GM12873 (cell line): Measurements from ENCODE around the gene SCUBE1.

Source experiments
- TF ChIP-seq, protein P1 (sequence below): IDR thresholded peaks from 2 replicates; pipeline ENCODE4 v1.5.1; 2012; ENCODE audit warnings: low read depth, mild to moderate bottlenecking, moderate library complexity, low read length, control low read depth; ENCODE audit not compliant: insufficient read depth; ENCODE audit errors: missing control alignments

The SCUBE1 gene

GRCh38 chr22:43308060-43308830 is 34.9 kb downstream of the SCUBE1 start:
- TF ChIP-seq, protein P1, sequence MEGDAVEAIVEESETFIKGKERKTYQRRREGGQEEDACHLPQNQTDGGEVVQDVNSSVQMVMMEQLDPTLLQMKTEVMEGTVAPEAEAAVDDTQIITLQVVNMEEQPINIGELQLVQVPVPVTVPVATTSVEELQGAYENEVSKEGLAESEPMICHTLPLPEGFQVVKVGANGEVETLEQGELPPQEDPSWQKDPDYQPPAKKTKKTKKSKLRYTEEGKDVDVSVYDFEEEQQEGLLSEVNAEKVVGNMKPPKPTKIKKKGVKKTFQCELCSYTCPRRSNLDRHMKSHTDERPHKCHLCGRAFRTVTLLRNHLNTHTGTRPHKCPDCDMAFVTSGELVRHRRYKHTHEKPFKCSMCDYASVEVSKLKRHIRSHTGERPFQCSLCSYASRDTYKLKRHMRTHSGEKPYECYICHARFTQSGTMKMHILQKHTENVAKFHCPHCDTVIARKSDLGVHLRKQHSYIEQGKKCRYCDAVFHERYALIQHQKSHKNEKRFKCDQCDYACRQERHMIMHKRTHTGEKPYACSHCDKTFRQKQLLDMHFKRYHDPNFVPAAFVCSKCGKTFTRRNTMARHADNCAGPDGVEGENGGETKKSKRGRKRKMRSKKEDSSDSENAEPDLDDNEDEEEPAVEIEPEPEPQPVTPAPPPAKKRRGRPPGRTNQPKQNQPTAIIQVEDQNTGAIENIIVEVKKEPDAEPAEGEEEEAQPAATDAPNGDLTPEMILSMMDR = no peak

DNA sequence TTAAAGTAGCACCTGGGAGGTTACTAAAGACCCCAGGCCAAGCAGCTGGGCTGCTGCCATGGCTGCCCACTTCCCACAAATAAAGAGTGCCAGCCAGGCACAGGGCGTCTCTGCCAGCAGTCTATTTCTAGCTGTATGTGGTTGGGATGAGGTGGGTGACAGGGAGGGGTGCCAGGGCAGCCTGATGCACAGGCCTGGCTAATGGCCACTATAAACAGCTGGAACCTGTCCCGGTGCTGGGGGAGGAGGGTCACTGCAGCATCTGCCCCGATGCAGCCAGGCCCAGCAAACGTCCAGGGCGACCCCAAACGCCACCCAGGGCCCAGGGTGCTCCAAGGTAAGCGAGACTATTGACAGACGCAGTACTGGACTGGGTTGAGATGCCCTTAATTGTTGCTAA is 37.4 kb downstream of the SCUBE1 start:
- TF ChIP-seq, protein P1 = no peak

- TF ChIP-seq, protein P1 = no peak
Measured at GRCh38 chr22:43304831-43305590, 38.2 kb downstream of the SCUBE1 start.

GRCh38 chr22:43303751-43304150 is 39.4 kb downstream of the SCUBE1 start:
- TF ChIP-seq, protein P1 = no peak

DNA sequence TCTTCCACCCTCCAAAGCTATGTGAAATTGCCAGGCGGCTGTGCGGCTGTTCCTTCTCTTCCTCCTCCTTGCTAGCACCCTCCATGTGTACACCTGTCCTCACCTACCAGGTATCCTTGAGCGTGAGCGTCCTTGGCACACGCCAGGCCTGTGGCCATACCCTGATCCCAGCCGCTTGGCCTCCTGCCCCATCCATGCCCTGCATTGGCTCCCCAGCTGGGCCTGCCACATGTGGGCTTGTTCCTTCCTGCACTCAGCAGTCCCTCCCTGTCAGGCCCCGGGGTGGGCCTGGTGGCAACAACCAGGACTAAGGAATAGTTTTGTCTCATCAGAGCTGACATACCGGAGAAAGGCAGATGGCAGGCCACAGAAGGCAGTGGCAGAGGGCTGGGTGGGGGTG is 40.0 kb downstream of the SCUBE1 start:
- TF ChIP-seq, protein P1 = no peak

- TF ChIP-seq, protein P1 = no peak
Measured at GRCh38 chr22:43302531-43303041, 40.6 kb downstream of the SCUBE1 start.

- TF ChIP-seq, protein P1 = no peak
Measured at GRCh38 chr22:43301866-43302265, 41.3 kb downstream of the SCUBE1 start.
